HG03135 (cell line): Measurements from ENCODE around the gene TTC12.

ENCODE experiments used
- ATAC-seq: cut with Tn5 transposase; IDR thresholded peaks from one replicate; pipeline ENCODE4 v1.9.1; 2021; ENCODE audit warnings: mild to moderate bottlenecking, moderate library complexity; ENCODE audit not compliant: unreplicated experiment

Gene TTC12, protein sequence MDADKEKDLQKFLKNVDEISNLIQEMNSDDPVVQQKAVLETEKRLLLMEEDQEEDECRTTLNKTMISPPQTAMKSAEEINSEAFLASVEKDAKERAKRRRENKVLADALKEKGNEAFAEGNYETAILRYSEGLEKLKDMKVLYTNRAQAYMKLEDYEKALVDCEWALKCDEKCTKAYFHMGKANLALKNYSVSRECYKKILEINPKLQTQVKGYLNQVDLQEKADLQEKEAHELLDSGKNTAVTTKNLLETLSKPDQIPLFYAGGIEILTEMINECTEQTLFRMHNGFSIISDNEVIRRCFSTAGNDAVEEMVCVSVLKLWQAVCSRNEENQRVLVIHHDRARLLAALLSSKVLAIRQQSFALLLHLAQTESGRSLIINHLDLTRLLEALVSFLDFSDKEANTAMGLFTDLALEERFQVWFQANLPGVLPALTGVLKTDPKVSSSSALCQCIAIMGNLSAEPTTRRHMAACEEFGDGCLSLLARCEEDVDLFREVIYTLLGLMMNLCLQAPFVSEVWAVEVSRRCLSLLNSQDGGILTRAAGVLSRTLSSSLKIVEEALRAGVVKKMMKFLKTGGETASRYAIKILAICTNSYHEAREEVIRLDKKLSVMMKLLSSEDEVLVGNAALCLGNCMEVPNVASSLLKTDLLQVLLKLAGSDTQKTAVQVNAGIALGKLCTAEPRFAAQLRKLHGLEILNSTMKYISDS

DNA sequence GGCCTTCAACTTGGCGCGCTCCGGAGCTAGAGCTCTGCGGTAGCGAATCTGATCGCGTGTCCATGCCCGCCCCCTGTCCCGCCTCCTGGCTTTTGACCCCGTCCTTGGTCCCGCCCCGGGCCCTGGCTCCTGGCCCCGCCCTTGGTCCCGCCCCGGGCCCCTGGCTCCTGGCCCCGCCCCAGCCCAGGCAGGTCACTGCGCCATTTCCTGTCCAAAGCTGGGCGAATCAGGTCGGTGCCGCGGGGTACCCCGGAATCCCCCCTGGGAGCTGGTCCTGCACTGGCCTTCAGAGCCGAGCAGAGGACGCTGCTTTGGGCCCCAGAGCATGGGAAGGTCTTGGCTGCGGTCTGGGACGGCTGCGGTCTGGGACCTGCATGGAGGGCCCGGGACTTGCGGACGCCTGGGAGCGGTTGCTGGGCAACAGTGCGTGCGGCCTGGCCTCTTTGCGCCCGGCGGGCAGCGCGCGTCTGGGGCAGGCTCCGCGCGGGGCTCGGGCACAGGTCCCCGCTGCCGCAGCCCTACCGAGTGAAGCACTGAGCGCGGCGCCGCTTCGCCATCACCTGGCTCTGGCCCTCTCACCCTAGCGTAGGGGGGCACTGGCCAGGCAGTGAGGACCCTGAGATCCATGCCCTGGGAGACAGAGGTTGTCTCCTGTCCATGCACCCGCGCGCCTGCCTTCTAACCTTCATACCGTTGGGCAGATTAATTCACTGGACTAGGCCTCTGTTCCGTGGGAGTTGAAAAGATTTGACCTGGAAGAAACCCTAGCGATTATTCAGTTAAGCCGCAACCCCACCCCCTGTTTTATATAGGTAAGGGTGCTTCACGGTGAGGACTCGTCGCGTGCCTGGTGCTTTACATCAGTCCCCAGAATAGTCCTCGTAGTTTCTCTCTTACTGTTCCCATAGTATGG, at the start of gene TTC12:
TSS of gene TTC12 (plus strand) at position 195 of the 913 bp plus-strand sequence. CDS start 1,675 bp downstream, outside the sequence.
- peak; percentile 99 for ATAC-seq

DNA sequence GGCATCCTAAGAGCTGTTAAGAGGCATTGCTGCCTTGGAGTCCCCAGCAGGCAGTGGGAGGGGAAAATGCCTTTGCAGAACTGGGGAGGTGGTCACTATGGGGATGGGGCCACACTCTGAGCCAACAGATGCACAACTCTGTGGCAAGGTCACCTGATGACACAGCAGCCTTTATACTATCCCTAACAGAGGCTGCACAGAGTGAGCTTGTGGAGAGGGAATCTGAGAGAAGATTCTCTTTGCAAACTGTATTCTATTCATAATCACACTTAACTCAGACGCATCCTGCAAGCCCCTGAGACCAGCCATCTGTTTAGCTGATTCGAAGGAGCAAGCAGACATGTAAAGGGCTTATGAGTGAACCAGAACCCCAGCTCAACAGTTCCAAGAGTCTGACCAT, 49.0 kb upstream of the TTC12 start:
- no peak for ATAC-seq

DNA sequence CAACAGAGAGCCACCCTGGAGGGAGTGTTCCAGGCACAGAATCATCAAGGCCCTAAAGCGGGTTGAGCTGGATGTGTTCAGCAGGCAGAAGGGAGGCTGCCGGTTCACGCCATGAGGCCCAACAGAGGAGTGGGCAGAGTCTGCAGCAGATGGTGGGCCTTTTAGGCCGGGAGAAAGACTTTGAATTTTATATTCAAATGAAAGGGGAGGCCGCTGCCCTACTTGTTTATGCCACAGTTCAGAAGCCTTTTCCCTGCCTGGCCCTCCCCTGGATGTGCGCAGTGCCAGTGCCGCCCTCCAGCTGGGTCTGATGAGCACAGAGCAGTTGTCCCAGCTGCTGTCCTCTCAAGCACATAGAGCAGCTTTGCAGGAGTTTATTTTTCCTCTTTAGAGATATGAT, 46.9 kb upstream of the TTC12 start:
- ATAC-seq: no peak

DNA sequence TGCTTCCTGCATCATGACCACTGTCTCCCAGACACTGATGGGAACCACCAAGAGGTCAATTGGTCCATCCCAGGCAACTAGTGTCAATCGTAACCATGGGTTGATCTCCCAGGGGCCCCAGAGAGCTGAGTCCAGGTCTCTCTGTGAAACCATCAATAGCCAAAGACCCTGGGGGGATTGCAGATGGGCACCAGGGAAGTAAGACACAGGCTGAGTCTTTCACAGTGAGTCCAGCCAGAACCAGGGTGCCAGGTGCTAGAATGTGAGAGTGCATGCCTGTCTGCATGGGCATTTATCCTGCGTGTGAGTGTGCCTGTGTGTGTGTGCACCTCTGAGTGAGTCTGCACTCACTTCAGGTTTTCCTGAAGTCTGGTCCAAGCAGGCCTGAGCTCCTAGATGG, 45.3 kb upstream of the TTC12 start:
- no peak for ATAC-seq

DNA sequence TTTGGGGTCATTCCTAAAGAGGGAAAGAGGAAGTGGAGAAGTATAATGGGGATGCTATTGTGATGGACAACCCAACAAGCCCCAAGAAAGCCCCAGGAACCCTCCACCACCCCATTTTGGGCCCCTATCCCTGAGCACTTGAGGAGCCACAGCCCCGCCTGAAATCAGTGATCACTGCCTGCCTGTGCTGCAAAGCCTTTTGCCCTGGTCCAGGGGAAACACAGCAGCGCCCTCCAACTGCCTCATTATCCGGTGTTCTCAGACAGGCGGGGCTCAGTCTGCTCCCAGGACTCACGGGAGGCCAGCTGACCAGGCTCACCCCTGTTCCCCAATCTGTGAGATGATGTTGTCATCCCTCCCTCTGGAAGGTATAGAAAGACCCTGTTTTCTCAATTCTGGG, 44.7 kb upstream of the TTC12 start:
- ATAC-seq: no peak

DNA sequence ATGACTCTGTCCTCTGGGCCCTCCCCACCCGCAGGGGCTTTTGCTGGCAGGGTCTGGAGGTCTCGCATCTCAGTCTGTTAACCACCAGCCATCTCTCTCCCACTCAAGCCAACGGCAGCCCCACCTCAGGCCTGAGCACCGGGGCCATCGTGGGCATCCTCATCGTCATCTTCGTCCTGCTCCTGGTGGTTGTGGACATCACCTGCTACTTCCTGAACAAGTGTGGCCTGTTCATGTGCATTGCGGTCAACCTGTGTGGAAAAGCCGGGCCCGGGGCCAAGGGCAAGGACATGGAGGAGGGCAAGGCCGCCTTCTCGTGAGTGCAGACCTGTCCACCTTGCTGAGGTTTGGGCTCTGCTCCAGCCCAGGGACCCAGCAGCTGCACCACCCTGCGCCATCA, 44.3 kb upstream of the TTC12 start:
- no peak for ATAC-seq

DNA sequence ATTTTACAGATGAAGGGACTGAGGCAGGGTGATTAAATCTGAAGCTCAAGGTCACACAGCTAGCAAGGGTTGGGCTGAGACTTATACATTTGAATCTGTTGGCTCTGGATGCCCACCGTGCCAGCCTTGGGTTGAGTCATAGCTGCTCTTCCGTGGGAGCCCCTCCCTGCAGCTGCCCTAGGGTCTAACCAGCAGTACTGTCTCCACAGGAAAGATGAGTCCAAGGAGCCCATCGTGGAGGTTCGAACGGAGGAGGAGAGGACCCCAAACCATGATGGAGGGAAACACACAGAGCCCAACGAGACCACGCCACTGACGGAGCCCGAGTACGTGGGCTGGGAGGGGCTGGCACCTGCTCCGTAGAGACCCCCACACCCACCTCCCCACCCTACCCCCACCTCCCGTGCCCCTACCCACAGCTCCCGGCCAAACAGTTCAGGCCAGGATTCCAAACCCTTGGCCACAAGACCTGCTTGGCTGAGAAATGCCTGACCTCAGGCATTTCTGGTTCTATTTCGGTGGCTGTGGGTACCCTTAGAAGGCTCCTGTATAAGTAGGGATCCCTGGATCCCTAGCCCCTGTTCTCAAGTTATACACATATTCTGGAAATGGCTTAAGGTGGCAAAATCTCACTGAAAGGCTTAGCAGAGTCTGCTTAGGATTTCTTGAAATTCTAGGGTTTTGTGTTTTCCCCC, 42.7 kb upstream of the TTC12 start:
- ATAC-seq: no peak

DNA sequence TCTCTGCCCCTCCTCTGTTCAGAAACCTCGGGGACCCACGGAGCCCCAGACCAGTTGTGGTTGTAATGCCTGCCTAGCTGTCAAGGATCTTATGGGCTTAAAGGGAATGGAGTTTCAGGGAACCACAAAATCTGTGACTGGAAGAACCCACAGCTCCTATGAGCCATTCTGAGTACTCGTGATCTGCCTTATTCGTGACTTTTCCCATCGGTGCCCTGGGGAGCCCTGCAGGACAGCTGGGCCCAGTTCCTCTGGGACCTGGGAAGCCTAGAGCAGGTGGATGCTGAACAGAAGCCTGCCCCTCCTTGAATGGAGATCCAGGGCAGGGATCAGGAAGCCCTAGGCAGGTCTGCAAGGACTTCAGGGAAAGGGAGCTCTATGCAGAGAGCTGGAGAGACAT, 42.1 kb upstream of the TTC12 start:
- no peak for ATAC-seq

DNA sequence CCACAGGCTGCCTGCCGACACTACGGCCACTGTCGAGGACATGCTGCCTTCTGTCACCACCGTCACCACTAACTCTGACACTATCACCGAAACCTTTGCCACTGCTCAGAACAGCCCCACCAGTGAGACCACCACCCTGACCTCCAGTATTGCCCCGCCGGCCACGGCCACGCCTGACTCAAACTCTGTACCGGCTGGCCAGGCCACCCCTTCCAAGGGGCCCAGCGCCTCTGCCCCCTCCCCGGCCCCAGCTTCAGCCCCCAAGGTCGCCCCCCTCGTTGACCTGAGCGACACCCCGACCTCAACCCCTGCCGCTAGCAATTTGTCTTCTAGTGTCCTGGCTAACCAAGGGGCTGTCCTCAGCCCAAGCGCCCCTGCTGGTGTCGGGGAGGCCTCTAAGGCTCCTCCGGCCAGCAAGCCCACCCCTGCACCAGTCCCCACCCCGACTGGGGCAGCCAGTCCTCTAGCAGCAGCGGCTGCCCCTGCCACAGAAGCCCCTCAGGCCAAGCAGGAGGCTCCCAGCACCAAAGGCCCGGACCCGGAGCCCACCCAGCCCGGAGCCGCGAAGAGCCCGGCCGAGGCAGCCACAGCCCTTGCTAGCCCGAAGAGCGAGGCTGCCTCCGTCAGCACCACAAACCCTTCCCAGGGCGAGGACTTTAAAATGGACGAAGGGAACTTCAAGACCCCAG, 41.3 kb upstream of the TTC12 start:
- no peak for ATAC-seq

DNA sequence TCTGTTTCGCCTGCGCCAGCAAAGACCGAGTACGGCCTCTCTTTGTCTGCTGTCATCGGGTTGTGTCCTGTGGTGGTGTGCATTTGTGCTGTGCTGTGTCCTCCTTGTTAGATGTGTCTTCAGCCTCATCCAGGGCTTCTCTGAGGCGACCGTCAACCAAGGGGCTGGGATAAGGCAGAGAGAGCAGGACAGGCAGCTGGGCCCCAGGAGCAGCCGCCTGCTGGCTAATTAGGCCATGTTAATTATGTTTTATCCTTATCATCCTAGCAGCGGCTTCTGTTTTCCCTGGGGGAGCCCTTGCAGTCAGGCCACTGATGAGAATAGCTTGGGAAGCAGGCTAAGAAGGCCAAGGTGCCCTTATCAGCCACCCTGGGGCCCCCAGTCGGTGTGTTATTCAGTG, 40.7 kb upstream of the TTC12 start:
- no peak for ATAC-seq

DNA sequence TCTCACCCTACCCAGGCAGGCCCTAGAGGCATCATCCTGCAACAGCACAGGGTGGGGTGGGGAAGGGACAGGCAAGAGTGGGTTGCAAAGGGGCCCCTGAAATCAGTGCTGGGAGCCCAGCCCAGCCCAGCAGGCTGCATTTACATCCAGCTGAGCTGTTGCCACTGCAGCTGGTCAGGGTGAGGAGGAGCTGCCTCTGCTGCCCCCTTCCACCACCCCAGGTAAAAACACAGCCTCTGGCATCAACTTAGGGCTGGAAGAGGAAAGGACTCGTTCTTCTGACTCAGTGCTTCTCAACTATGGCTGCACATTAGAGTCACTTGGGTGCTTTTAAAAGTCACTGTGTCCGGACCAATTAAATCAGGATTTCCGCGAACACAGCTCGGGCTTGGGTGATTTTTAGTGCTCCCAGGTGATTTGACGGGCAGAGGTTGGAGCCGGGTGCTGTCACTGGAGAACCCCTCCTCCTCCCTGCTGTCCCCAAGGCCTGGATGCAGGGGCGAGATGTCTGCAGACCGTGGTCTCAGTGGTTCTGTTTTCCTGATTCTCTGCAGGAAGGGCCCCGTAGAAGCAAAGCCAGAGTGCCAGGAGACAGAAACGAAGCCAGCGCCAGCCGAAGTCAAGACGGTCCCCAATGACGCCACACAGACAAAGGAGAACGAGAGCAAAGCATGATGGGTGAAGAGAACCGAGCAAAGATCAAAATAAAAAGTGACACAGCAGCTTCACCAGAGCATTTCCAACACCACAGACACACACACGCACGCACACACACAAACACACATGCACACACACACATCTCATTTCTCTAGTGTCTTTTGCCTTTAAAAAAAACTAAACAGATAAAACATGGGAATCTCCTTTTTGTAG, 39.4 kb upstream of the TTC12 start:
- ATAC-seq: no peak

DNA sequence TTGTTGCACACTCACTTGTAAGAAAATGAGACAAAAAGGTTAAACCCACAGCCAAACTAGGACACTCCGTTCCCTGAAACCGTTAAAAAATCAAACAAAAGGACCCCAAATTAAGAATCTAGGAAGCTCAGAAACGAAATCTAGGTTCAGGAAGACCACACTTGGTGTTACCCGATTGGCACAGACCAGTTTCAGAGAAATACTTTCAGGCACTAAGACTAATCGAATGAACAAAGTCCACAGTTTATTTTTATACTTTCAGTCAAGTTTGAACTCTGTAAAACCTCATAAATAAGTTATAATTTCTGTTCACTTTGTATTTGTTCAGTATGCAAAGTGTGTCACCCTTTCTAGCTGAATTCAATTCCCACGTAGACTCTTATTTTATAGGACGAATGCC, 38.8 kb upstream of the TTC12 start:
- no peak for ATAC-seq

DNA sequence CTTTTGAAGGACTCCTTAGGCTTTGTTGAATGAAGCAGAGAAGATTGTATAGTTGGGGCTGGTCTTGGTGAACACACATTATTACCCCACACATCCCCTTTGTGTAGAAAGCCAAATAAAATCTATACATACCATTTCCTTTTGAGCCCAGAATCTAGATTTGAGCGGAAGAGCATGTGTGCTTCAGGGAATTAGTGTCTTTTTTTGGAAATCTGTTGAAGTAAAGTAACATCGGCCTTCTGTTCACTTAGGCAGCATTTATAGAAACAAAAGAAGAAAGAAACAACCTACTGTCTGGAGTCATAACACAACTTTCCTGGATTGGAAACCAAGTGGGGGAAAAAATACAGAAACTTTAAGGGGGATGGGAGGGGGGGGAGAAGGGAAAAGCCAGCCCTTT, 37.9 kb upstream of the TTC12 start:
- no peak for ATAC-seq

DNA sequence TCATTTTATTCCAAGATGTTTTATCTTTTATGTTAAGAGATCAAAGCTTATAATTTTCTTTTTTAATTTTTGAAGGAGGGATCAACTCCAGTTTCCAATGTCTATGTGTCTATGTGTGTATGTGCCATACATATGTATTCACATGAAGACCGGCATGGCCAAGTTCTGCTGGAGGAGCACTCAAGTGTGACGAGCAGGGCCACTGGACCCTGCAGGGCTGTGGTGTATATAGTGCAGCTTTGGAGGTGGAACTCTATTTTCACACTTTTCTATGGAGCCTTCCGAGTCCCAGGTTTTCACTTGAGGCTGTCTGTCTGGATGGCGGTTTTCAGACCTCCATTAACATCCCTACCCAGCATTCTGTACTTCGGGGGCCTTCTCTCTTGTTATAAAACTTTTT, 36.5 kb upstream of the TTC12 start:
- ATAC-seq: no peak

DNA sequence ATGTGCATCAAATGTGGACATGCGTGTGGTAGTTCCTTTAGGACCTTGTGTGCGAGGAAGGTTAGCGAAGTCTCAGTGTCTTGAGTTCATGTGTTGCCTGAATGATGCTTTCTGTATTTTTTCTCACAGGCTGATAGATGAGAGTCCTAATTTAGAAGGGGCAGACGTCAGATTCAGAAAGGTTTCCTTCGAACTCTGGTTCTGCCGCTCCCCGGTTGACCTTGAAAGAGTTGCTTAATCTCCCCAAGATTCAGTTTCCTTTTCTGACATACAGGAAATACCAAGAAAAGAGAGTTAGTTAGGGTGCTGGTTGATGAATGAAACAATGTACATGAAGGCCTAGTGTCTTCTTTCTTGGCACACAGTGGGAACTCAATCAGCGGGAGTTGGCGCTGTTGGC, 35.9 kb upstream of the TTC12 start:
- no peak for ATAC-seq

DNA sequence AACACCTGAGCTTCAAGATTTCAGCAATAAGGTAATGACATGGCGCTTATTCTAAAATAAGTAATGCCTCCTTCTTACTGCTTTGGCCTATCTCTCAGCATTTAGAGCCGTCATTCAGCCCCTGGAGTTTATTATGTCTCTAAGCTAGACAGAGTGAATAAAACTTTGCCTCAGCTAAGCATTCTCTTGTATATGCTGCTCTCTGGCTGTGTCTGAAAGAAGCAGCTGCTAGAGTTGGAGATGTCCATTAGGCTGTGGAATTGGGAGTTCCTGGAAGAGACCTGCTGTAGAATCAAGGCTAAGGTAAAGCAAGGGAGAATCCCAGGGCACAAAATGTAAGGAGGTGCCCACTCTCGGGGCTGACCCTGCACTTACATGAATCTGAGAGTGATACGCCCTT, 35.5 kb upstream of the TTC12 start:
- ATAC-seq: no peak

DNA sequence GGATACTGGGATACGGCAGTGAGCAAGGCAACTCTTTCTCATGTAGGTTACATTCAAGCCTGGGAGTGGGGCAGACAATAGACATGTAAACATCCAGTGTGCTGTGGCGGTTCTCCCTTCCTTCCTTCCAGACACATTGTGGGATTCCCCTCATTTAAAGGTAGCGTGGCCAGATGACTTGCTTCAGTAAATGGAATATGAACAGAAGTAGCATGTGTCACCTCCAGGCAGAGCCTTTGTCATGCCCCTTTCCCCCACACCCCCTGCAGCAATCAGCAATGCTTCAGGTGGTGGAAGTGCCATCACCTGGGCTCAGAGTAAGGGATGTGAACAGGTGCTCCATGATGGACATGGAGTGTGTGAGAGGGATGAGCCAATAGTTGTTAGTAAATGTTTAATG, 34.8 kb upstream of the TTC12 start:
- no peak for ATAC-seq

DNA sequence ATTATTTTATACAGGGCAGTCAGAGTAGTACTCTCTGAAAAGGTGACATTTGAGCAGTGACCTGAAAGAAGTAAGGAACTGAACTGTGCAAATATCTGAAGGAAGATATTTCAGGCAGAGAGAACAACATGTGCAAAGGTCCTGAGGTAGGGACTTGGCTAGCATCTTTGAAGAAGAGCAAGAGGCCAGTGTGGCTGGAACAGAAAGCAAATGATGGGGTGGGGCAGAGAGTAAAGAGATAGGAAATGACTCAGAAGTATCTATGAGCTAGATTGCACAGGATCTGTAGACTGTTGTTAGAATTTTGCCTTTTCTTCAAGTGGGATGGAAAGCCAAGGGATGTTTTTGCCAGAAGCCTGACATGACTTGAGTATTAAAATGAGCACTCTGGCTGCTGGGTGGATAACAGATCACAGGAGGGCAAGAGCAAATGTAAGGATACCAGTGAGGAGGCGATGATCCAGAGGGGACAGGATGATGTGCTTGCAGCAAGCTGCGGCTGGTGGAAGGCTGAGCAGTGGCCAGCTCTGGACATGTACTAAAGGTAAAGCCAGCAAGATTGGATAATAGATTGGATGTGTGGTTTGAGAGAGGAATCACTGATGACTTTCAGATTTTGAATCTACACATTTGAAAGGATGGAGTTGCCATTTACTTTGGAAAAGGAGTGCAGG, 33.2 kb upstream of the TTC12 start:
- no peak for ATAC-seq
